ENCODE results near the gene ELAPOR1. TPM values are rescaled to one million over a fixed set of nuclear protein-coding genes. Genes with fewer than 3 reads are reported as not detected.
"Not testable (repeated sequence)": the region's sequence is repeated elsewhere in the genome, so short reads cannot be mapped to it uniquely, and the experiment has no call there.

Gene ELAPOR1
- total RNA-seq, 3 donors from 2014 or later (not counting 1 experiment from before 2014, with no cell fraction given) = 6.2 to 8.3 (median 6.3) TPM

- TF ChIP-seq CTCF (IDR thresholded peaks at IDR 0.05) = no peak
- ATAC-seq = no peak
- H3K4me1 ChIP-seq (ENCODE audit: control insufficient read depth, insufficient read depth, low read length) = no peaks in the 10 kb centered on the region
- no peaks in the 10 kb centered on the region for H3K36me3 ChIP-seq (ENCODE audit: control insufficient read depth, insufficient read depth, low read length)
- intact Hi-C loops (cut with micrococcal nuclease) = no loop called here
- DNase-seq = no peak
- no peak overlapping the region for H3K27ac ChIP-seq (ENCODE audit: low read length)
- H3K9me3 Mint-ChIP-seq = no peaks in the 10 kb centered on the region
- H3K27me3 ChIP-seq (ENCODE audit: control insufficient read depth, insufficient read depth, low read length) = no peaks in the 10 kb centered on the region
- no peak overlapping the region for H3K27ac Mint-ChIP-seq
- H3K4me3 ChIP-seq (ENCODE audit: low read length) = no peak overlapping the region
- no peaks in the 10 kb centered on the region for H3K36me3 Mint-ChIP-seq
- H3K4me3 Mint-ChIP-seq = no peak overlapping the region
- peaks cover 0 to 15% of the 10 kb centered on the region in 2 donors for H3K4me1 Mint-ChIP-seq
- WGBS (ENCODE audit: insufficient coverage) = 82% methylated on average over 3 of the region's 3 CpGs
- H3K27me3 Mint-ChIP-seq (ENCODE audit: low read depth in 2 of 2) = no peaks in the 10 kb centered on the region
- no peaks in the 10 kb centered on the region for H3K9me3 ChIP-seq (ENCODE audit: control insufficient read depth, insufficient read depth, low read length)
Observed at GRCh38 chr1:109138358-109138757, 24.4 kb downstream of the ELAPOR1 start.

GRCh38 chr1:109140392-109140791, 26.5 kb downstream of the ELAPOR1 start:
- no peaks in the 10 kb centered on the region for H3K9me3 Mint-ChIP-seq
- Histone ChIP-seq H3K27ac (ENCODE audit: low read length) (no peak overlapping the region), H3K36me3 (ENCODE audit: control insufficient read depth, insufficient read depth, low read length) (no peaks in the 10 kb centered on the region), H3K4me1 (ENCODE audit: control insufficient read depth, insufficient read depth, low read length) (no peaks in the 10 kb centered on the region), H3K9me3 (ENCODE audit: control insufficient read depth, insufficient read depth, low read length) (no peaks in the 10 kb centered on the region), H3K4me3 (ENCODE audit: low read length) (no peak overlapping the region), H3K27me3 (ENCODE audit: control insufficient read depth, insufficient read depth, low read length) (no peaks in the 10 kb centered on the region)
- H3K4me1 Mint-ChIP-seq = peaks cover 0 to 4% of the 10 kb centered on the region in 2 donors
- WGBS (ENCODE audit: insufficient coverage) = 98% methylated on average over 3 of the region's 3 CpGs
- no peak for TF ChIP-seq CTCF (IDR thresholded peaks at IDR 0.05)
- no peaks in the 10 kb centered on the region for H3K36me3 Mint-ChIP-seq
- no peak for ATAC-seq
- H3K4me3 Mint-ChIP-seq = no peak overlapping the region
- no peaks in the 10 kb centered on the region for H3K27me3 Mint-ChIP-seq (ENCODE audit: low read depth in 2 of 2)
- no peak overlapping the region for H3K27ac Mint-ChIP-seq
- intact Hi-C loops (cut with micrococcal nuclease) = no loop called here
- no peak for DNase-seq

- no peak overlapping the region for H3K4me3 ChIP-seq (ENCODE audit: low read length)
Observed at GRCh38 chr1:109142260-109142659, 28.3 kb downstream of the ELAPOR1 start.

GRCh38 chr1:109142725-109143124, 28.8 kb downstream of the ELAPOR1 start:
- H3K27me3 Mint-ChIP-seq (ENCODE audit: low read depth in 2 of 2); H3K27ac Mint-ChIP-seq; H3K4me3 ChIP-seq (ENCODE audit: low read length); H3K36me3 ChIP-seq (ENCODE audit: control insufficient read depth, insufficient read depth, low read length); intact Hi-C loops (cut with micrococcal nuclease); H3K27ac ChIP-seq (ENCODE audit: low read length); H3K4me3 Mint-ChIP-seq; H3K9me3 Mint-ChIP-seq; H3K27me3 ChIP-seq (ENCODE audit: control insufficient read depth, insufficient read depth, low read length); H3K36me3 Mint-ChIP-seq; DNase-seq; H3K4me1 Mint-ChIP-seq; H3K9me3 ChIP-seq (ENCODE audit: control insufficient read depth, insufficient read depth, low read length); H3K4me1 ChIP-seq (ENCODE audit: control insufficient read depth, insufficient read depth, low read length); ATAC-seq: not testable (repeated sequence)
- WGBS (ENCODE audit: insufficient coverage) = 93% methylated on average over 5 of the region's 6 CpGs

More at GRCh38 chr1:109142260-109142659, 28.3 kb downstream of the ELAPOR1 start:
- Histone ChIP-seq H3K36me3 (ENCODE audit: control insufficient read depth, insufficient read depth, low read length) (no peaks in the 10 kb centered on the region), H3K9me3 (ENCODE audit: control insufficient read depth, insufficient read depth, low read length) (no peaks in the 10 kb centered on the region), H3K4me1 (ENCODE audit: control insufficient read depth, insufficient read depth, low read length) (no peaks in the 10 kb centered on the region), H3K27ac (ENCODE audit: low read length) (no peak overlapping the region), H3K27me3 (ENCODE audit: control insufficient read depth, insufficient read depth, low read length) (no peaks in the 10 kb centered on the region)
- WGBS (ENCODE audit: insufficient coverage) = 95% methylated on average over 5 of the region's 5 CpGs
- peaks cover 0 to 4% of the 10 kb centered on the region in 2 donors for H3K4me1 Mint-ChIP-seq
- no peak overlapping the region for H3K27ac Mint-ChIP-seq
- no peak overlapping the region for H3K4me3 Mint-ChIP-seq
- H3K27me3 Mint-ChIP-seq (ENCODE audit: low read depth in 2 of 2) = no peaks in the 10 kb centered on the region
- no peaks in the 10 kb centered on the region for H3K9me3 Mint-ChIP-seq
- no peak for ATAC-seq
- no peak for TF ChIP-seq CTCF (IDR thresholded peaks at IDR 0.05)
- no peaks in the 10 kb centered on the region for H3K36me3 Mint-ChIP-seq
- intact Hi-C loops (cut with micrococcal nuclease) = no loop called here
- no peak for DNase-seq
